ENCODE results near the gene TANGO2.
A peak's percentile ranks its signal among the peaks of the same experiment; 100 is the strongest.

The TANGO2 gene

DNA sequence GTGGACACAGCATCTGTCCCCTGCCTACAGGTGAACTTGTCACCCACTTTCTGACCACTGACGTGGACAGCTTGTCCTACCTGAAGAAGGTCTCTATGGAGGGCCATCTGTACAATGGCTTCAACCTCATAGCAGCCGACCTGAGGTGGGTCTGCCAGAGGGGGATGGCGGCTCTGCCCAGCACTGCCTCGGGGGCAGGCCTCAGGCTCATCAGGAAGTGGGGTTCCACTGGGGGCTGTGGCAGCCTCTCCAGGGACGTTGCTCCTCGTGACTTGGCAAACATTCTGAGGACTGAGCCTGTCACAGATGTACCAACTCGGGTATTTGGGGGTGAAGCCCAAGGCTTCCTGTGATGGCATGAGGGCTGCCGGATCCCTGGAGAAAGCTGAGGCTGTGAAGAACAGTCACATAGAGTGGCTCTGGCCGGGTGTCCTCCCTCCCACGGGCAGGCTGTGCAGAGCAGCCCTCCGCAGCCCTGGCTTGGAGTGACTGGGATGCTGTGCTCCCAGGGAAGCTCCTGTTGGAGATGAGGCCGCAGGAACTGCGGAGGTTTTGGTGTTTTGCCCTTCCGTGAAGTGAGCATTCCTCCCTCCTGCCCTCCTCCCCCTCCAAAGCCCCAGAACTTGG lies 32.6 kb downstream of the TANGO2 start:
- DNase-seq (ENCODE audit: low spot score in 2 of 2), result no peak
- no peaks in the 10 kb centered on the region for H3K9me3 Mint-ChIP-seq
- H3K4me1 Mint-ChIP-seq, result no peaks in the 10 kb centered on the region
- H3K36me3 Mint-ChIP-seq, result peaks cover 54% of the 10 kb centered on the region
- ATAC-seq, result no peak
- H3K4me3 Mint-ChIP-seq, result no peak overlapping the region
- peak overlapping the region; percentile 78 for H3K27ac Mint-ChIP-seq

DNA sequence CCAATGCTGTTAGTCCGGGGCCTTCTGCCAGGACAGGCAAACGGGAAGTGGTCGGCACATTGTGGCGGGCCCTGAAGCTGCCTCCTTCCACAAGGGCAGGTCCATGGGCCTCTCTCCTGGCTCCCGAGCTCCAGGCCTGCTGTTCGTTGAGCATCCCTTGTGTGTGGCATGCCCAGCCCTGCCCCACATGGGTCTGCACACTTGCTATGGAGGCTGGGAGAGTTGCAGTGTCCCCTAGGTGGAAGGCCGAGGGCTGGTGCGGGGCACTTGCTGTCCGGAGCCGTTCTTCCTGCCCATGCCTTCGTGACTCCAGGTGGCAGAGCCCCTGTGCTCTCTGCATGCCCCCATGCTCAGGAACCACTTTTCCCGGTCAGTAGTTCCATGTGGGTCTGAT lies 33.1 kb downstream of the TANGO2 start:
- H3K36me3 Mint-ChIP-seq, result peaks cover 51% of the 10 kb centered on the region
- H3K4me3 Mint-ChIP-seq, result no peak overlapping the region
- H3K27ac Mint-ChIP-seq, result no peak overlapping the region
- H3K9me3 Mint-ChIP-seq, result no peaks in the 10 kb centered on the region
- ATAC-seq (no peak), DNase-seq (ENCODE audit: low spot score in 2 of 2) (no peak)
- peaks cover 5% of the 10 kb centered on the region for H3K4me1 Mint-ChIP-seq

DNA sequence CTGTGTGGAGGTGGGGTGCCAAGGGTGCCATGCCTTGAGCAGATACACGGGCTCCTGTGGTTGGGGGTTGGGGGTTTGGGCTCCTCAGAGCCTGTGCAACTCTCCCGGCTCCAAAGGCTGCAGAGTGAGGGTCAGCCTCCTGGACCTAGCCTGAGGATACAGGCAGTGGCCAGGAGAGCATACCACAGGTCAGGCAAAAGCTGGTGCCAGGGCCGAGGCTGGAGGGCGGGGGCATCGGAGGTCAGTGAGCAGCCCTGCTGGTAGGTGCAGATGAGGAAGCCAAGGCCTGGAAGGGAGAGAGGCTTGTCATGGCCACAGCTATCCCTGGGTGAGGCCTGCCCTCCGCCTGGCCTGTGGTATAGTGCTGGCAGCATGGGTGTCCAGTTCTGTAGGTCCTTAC lies 33.6 kb downstream of the TANGO2 start:
- Mint-ChIP-seq H3K27ac (peak overlapping the region; percentile 74), H3K4me1 (peaks cover 9% of the 10 kb centered on the region), H3K9me3 (no peaks in the 10 kb centered on the region), H3K4me3 (no peak overlapping the region), H3K36me3 (peaks cover 46% of the 10 kb centered on the region)
- ATAC-seq, result no peak
- DNase-seq (ENCODE audit: low spot score in 2 of 2), result no peak

DNA sequence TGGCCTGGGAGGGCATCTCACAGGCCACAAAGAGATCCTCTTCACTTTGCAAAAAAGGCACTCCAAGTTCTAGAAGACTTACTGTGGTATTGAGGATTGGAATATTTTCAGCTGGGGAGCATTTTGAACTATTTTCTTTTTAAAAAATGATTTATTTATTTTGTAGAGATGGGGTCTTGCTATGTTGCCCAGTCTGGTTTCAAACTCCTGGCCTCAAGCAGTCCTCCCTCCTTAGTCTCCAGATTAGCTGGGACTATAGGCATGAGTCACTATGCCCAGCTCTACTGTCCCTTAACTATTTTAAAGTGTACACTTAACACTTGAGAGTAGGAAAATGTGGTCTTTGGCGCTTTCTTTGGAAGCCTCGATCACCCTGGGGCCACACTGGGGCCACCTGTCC lies 34.2 kb downstream of the TANGO2 start:
- peak overlapping the region; percentile 74 for H3K27ac Mint-ChIP-seq
- H3K9me3 Mint-ChIP-seq, result no peaks in the 10 kb centered on the region
- peaks cover 40% of the 10 kb centered on the region for H3K36me3 Mint-ChIP-seq
- no peak overlapping the region for H3K4me3 Mint-ChIP-seq
- ATAC-seq, result no peak
- H3K4me1 Mint-ChIP-seq, result peaks cover 12% of the 10 kb centered on the region
- DNase-seq (ENCODE audit: low spot score in 2 of 2), result no peak

DNA sequence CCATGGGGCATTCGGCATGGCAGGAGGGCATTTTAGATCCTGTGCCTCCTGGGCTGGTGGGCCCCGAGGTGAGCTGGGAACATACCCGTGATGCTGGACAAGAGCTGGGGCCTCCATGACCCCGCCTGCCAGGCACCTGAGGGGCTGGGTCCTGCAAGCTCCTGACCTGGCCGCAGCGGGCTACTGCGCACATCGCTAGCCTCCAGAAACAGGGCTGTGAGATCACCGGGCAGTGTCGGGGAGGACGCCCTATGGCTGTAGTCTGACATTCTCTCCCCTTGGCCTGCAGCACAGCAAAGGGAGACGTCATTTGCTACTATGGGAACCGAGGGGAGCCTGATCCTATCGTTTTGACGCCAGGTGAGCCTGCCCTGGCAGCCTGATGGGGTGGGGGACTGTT lies 34.7 kb downstream of the TANGO2 start:
- H3K9me3 Mint-ChIP-seq, result no peaks in the 10 kb centered on the region
- no peak overlapping the region for H3K4me3 Mint-ChIP-seq
- ATAC-seq, result no peak
- no peak for DNase-seq (ENCODE audit: low spot score in 2 of 2)
- peaks cover 12% of the 10 kb centered on the region for H3K4me1 Mint-ChIP-seq
- no peak overlapping the region for H3K27ac Mint-ChIP-seq
- peaks cover 38% of the 10 kb centered on the region for H3K36me3 Mint-ChIP-seq

DNA sequence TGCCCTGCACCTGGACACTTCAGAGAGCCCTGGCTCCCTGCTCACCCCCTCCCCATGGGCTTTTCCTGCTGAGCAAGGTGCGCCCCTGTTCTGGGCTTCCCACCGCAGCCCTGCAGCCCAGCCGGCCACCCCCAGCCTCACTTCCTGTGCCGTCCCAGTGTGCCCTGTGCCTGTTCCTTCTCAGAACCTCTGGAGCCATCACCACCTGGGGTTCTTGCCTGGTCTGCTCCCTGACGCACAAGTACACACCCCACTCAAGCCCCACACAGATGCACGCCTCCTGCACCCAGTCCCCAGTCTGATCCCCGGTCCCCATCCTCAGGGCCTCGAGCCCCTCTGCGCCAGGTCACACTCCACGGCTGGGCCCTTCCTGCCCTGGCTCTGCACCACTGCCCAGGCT lies 35.3 kb downstream of the TANGO2 start:
- Mint-ChIP-seq H3K4me1 (peaks cover 12% of the 10 kb centered on the region), H3K36me3 (peaks cover 34% of the 10 kb centered on the region), H3K9me3 (no peaks in the 10 kb centered on the region), H3K4me3 (no peak overlapping the region), H3K27ac (no peak overlapping the region)
- DNase-seq (ENCODE audit: low spot score in 2 of 2), result no peak
- no peak for ATAC-seq

DNA sequence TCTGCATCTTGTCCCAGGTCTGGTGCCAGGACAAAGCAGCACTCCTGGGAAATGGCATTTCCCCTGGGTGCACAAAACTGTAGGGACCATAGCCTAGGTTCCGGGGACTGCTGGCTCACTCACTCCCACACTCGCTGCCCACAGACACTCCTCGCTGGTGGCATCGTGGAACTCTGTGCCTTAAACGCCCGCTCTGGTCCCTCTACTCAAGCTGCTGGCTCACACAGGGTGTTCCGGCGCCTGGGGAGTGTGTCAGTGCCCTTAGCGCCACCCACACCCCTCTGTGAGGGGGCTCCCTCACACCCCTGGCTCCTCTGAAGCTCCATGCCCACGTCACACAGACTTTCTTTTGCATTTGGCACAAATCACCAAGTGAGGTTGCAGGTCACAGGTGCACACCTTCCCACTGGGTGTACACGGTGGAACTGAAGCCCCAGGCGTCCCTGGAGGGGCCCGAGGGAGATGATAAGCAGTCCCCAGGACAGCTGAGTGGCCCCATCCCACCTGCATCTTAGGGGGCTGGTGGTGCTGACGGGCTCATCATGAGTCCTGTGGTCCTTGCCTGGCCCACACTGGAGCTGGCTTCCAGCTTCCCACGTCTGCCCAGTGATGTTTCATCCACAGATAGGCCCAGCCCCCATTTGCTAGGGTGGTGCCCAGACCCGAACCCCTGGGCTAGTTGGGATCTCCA lies 35.9 kb downstream of the TANGO2 start:
- H3K36me3 Mint-ChIP-seq, result peaks cover 31% of the 10 kb centered on the region
- ATAC-seq, result no peak
- DNase-seq (ENCODE audit: low spot score in 2 of 2), result no peak
- H3K4me1 Mint-ChIP-seq, result peaks cover 12% of the 10 kb centered on the region
- no peak overlapping the region for H3K4me3 Mint-ChIP-seq
- H3K27ac Mint-ChIP-seq, result no peak overlapping the region
- H3K9me3 Mint-ChIP-seq, result no peaks in the 10 kb centered on the region

DNA sequence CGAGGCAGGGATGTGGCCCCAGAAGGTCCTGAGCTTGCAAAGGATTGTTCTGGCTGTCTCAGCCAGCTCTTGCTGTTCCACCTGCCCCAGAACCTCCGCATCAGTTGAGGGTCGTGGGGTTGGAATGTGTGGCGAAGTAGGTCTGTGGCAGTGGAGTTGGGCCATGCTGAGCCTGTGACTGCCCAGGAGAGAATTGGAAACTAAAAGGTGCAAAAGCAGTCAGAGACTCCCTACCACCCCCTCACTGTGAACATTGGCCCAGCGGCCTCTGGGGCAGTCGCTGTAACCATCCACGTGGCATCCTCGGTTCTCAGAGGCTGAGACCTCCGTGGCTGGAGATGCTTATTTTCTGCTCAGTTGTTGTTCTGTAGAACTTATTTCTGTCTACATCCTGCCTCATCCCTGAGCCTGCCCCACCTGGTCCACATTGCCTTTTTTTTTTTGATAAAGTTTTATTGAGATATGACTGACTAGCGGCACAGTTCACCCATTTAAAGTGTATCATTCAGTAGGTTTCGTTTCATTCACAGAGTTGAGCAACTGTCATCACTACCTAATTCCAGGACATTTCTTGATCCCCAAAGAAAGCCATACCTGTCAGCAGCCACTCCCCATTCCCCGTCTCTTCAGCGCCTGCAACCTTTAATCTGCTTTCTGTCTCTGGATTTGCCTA lies 36.8 kb downstream of the TANGO2 start:
- no peak for ATAC-seq
- peaks cover 25% of the 10 kb centered on the region for H3K36me3 Mint-ChIP-seq
- peak overlapping the region; percentile 79 for H3K27ac Mint-ChIP-seq
- no peak for DNase-seq (ENCODE audit: low spot score in 2 of 2)
- peaks cover 12% of the 10 kb centered on the region for H3K4me1 Mint-ChIP-seq
- H3K4me3 Mint-ChIP-seq, result no peak overlapping the region
- no peaks in the 10 kb centered on the region for H3K9me3 Mint-ChIP-seq

DNA sequence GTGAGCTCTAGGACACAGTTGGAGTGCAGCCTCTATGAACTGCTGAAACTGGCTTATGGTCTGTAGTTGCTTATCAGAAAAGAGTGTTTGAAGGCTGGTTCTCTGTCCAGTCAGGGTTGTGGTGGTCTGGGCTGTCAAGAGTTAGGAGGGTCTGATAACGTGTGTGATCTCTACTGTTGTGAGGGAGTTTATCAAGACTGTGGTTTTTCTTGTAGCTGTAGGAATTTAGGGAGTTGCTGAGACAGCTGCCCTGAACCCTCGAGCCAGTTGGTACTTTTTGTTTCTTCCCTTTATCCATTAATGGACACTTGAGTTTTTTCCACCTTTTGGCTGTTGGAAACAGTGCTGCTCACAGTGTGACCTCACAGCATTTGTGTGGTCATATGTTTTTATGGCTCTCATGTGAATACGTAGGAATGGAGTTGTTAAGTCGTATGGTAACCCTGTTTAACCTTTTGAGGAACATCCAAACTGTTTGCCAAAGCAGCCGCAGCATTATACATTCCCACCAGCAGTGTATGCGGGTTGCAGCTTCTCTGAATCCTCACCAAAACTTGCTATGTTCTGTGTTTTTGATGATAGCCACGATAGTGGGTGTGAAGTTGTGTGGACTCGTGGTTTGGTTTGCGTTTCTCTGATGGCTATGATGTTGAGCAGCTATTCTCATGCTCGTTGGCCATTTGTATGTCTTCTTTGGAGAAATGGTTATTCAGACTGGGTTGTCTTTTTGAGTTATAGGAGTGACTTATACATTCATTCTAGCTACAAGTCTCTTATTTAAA lies 38.3 kb downstream of the TANGO2 start:
- no peak for DNase-seq (ENCODE audit: low spot score in 2 of 2)
- no peak for ATAC-seq
- Mint-ChIP-seq H3K36me3 (peaks cover 30% of the 10 kb centered on the region), H3K27ac (peak overlapping the region; percentile 79), H3K9me3 (no peaks in the 10 kb centered on the region), H3K4me3 (no peak overlapping the region), H3K4me1 (peaks cover 12% of the 10 kb centered on the region)

DNA sequence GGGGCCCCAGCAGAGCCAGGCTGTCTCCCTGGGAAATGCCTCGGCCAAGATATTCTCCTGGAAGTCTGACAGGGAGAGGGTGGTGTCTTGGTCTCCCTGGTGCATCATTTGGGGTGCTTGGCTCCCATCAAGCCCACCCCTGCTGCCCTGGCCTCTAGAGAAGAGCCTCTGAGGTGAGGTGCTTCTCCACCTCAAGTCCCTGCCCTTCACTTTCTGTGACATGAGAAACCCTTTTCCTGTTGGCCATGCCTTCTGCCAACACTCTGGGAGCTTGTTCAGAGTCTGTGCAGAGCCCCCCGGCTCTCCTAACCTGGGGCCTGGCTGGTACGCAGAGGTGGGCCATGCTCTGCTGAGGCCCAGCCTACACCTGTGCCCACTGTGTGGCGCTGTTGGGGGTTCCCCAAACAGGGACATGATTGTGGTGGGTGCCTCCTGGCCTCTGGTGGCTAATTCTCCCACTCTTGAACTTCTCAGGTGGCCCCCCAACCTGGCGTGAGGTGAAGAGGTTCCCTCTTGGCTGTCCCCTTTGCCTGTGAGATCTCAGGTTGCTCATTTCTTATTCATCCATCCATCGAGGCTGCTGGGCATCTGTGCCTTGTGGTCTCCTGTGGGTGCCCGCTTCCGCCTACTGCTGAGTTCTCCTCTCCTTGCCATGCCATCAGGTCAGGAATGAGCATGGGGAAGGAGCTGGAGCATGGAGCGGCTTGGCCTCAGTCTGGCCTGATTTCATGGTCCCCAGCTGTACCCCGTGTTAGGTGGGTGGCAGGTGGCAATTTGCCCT lies 40.0 kb downstream of the TANGO2 start:
- DNase-seq (ENCODE audit: low spot score in 2 of 2) (no peak), ATAC-seq (no peak)
- peaks cover 12% of the 10 kb centered on the region for H3K4me1 Mint-ChIP-seq
- no peaks in the 10 kb centered on the region for H3K9me3 Mint-ChIP-seq
- H3K4me3 Mint-ChIP-seq, result no peak overlapping the region
- H3K36me3 Mint-ChIP-seq, result peaks cover 23% of the 10 kb centered on the region
- H3K27ac Mint-ChIP-seq, result peak overlapping the region; percentile 56

DNA sequence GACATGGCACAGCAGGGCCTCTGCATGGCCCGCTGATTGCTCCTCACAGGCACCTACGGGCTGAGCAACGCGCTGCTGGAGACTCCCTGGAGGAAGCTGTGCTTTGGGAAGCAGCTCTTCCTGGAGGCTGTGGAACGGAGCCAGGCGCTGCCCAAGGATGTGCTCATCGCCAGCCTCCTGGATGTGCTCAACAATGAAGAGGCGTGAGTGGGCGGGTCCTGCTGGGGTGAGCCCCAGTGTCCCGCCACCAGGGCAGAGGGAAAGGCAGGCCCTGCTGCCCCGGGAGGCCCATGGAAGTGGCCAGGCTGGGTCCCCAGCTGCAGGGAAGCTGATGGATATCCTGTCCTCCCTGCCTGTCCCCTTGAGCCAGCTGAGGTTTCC lies 40.6 kb downstream of the TANGO2 start:
- Mint-ChIP-seq H3K9me3 (no peaks in the 10 kb centered on the region), H3K4me1 (peaks cover 12% of the 10 kb centered on the region), H3K4me3 (no peak overlapping the region), H3K27ac (peak overlapping the region; percentile 56), H3K36me3 (peaks cover 23% of the 10 kb centered on the region)
- no peak for ATAC-seq
- no peak for DNase-seq (ENCODE audit: low spot score in 2 of 2)

DNA sequence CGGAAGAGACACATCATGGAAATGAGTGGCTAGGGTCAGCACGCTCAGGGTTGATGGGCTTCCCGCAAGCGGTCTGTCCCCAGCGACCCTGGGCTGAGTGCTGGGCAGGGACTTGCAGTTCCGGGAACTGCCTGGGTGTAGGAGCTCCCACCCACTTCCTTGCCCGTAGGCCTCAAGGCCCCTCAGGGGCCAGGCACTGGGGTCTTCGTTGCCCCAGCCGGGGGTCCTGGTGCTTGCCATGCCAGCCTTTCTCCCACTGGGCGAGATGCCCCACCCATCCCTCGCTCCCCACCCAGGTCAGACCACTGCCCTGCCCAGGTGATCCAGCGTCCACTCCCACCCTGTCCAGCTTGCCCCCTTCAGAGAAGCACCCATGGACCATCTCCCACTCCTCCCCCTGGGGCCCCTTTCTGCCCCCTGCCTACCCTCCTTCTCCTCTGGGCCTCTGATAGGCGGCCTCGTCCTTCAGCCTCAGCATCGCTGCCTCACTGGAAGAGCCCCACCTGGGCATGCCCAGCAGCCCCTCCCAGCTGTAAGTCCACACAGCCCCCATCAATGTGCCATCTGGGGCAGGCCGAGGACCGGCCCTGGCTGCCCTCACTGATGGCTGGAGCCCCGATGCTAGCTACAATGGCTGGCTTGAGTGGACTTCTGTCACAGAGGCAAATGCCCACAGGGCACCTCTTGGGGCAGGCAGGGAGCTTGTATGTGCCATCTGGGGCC lies 41.3 kb downstream of the TANGO2 start:
- DNase-seq (ENCODE audit: low spot score in 2 of 2) (no peak), ATAC-seq (no peak)
- Mint-ChIP-seq H3K4me3 (no peak overlapping the region), H3K36me3 (peaks cover 23% of the 10 kb centered on the region), H3K9me3 (no peaks in the 10 kb centered on the region), H3K4me1 (peaks cover 12% of the 10 kb centered on the region), H3K27ac (no peak overlapping the region)

DNA sequence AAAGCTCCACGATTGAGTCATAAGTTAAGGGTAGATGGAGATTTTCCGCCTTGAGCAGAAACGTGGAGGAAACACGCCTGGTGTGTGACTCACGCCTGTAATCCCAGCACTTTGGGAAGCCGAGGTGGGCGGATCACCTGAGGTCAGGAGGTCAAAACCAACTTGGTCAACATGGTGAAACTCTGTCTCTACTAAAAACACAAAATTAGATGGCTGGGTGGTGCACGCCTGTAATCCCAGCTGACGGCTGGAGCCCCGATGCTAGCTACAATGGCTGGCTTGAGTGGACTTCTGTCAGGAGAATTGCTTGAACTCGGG lies 41.8 kb downstream of the TANGO2 start:
- DNase-seq (ENCODE audit: low spot score in 2 of 2) (no peak), ATAC-seq (no peak)
- H3K4me1 Mint-ChIP-seq, result peaks cover 12% of the 10 kb centered on the region
- peaks cover 23% of the 10 kb centered on the region for H3K36me3 Mint-ChIP-seq
- H3K27ac Mint-ChIP-seq, result no peak overlapping the region
- H3K9me3 Mint-ChIP-seq, result no peaks in the 10 kb centered on the region
- H3K4me3 Mint-ChIP-seq, result no peak overlapping the region

DNA sequence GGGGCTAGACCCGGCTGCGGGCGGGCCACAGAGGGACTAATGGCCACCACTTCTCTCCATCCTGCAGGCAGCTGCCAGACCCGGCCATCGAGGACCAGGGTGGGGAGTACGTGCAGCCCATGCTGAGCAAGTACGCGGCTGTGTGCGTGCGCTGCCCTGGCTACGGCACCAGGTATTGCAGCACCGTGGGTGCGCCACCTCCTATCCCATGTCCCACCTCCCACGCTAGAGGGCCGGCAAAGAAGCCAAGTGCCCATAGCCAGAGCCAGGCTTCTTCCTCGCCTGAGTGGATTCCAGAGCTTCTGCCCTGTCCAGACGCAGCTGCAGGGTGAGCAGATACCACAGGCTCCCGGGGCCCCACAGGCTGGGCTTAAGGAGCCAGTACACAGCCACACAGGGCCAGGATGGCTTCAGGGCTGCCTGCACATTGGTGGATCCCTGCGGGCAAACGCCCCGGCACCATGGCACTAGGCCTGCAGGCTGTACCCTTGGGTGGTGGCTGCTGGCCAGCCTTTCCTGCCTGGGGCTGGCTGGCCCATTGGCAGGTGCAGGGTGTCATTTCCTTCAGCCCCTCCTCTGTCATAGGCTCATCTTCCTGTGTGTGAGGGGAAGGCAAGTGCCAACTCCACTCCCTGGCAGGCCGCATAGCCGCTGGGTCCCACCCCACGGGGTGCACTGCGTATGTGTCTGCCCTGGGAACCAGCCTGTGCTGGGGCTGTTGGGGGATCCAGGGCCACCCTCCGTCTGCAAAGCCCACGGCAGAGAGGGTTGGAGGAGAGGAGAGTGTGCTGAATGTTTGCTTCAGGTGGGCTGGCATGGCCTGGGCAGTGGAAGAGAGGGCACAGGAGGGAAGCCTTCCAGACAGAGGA lies 42.6 kb downstream of the TANGO2 start:
- Mint-ChIP-seq H3K4me1 (peaks cover 12% of the 10 kb centered on the region), H3K36me3 (peaks cover 15% of the 10 kb centered on the region), H3K27ac (no peak overlapping the region), H3K4me3 (no peak overlapping the region), H3K9me3 (no peaks in the 10 kb centered on the region)
- ATAC-seq (no peak), DNase-seq (ENCODE audit: low spot score in 2 of 2) (no peak)

All from stimulated activated effector memory CD8-positive, alpha-beta T cell treated with anti-CD3 and anti-CD28 coated beads, Interleukin-12 subunit alpha, Interleukin-12 subunit beta, amount 100 ng/mL, for 72 hours (primary cell).